Panc1 (cell line): ENCODE data around the gene MMS22L. TPM values are rescaled to one million over a fixed set of nuclear protein-coding genes. Genes with fewer than 3 reads are reported as not detected.
A peak's percentile ranks its signal among the peaks of the same experiment; 100 is the strongest.

Source experiments
- ATAC-seq: fragments of 200-7000 bp; cut with Tn5 transposase; 2 replicates; pipeline ENCODE4 v1.9.1; 2020; ENCODE audit warnings: mild to moderate bottlenecking, moderate library complexity
- Bru-seq: library from RNA; stranded (reverse); fragments of 400-500 nt; gene quantifications from one replicate; lab custom pipeline; 2021; lab: Mats Ljungman, UMichigan
- BruChase-seq, 2 experiments: library from RNA; stranded (reverse); fragments of 400-500 nt; gene quantifications; one replicate each; lab custom pipeline; 2021; lab: Mats Ljungman, UMichigan
- BruUV-seq: library from RNA; stranded (reverse); fragments of 400-500 nt; replicated peaks from 2 replicates; lab custom pipeline; 2021; lab: Mats Ljungman, UMichigan
- CTCF ChIA-PET: fragments of 300-600 bp; sonication (Branson Sonifier 250); formaldehyde crosslinking; loops from one replicate; lab custom pipeline; 2022; ENCODE audit warnings: antibody characterized with exemption; lab: Charles Lee
- POLR2A ChIA-PET: fragments of 300-600 bp; sonication (Branson Sonifier 250); formaldehyde crosslinking; loops from one replicate; lab custom pipeline; 2022; ENCODE audit warnings: antibody characterized with exemption; lab: Charles Lee
- DNase-seq: peaks from one replicate; pipeline ENCODE4 v3.0.0-alpha.2; 2010; ENCODE audit warnings: low read depth, low spot score
- H3K27ac ChIP-seq: 2 replicates; pipeline ENCODE4 v1.5.1; 2011; ENCODE audit warnings: mild to moderate bottlenecking, low read length, inconsistent platforms
- H3K27me3 ChIP-seq: fragments of 200-500 bp; sonication (Bioruptor generic); 2 replicates; pipeline ENCODE4 v1.6.0; 2014; ENCODE audit warnings: low read length, inconsistent platforms; ENCODE audit not compliant: control insufficient read depth, insufficient read depth
- H3K36me3 ChIP-seq: fragments of 200-500 bp; sonication (Bioruptor generic); 2 replicates; pipeline ENCODE4 v1.5.1; 2014; ENCODE audit warnings: inconsistent platforms, mild to moderate bottlenecking, low read length, moderate library complexity; ENCODE audit not compliant: control insufficient read depth, insufficient read depth
- H3K4me1 ChIP-seq: 2 replicates; pipeline ENCODE4 v1.5.1; 2011; ENCODE audit warnings: inconsistent platforms, mild to moderate bottlenecking, low read length, moderate library complexity; ENCODE audit not compliant: control insufficient read depth, insufficient read depth
- H3K4me3 ChIP-seq, 2 experiments: 2 replicates each; pipeline ENCODE4 v1.5.1; 2011 to 2012; ENCODE audit warnings: low read depth in 2 of 2, low read length in 2 of 2, mild to moderate bottlenecking in 2 of 2, inconsistent platforms in 1 of 2, moderate library complexity in 1 of 2
- H3K9me3 ChIP-seq: fragments of 200-500 bp; sonication (Bioruptor generic); 2 replicates; pipeline ENCODE4 v1.5.1; 2014; ENCODE audit warnings: low read depth, mild to moderate bottlenecking, inconsistent platforms, low read length, moderate library complexity; ENCODE audit not compliant: control insufficient read depth, insufficient read depth
- POLR2AphosphoS5 ChIP-seq: IDR thresholded peaks from 2 replicates; pipeline ENCODE4 v1.6.1; 2012; ENCODE audit warnings: mild to moderate bottlenecking, low read depth, low read length, moderate library complexity
- REST ChIP-seq, 2 experiments: IDR thresholded peaks; 2 replicates each; pipeline ENCODE4 v1.6.1; 2011 to 2012; ENCODE audit warnings: low read depth in 2 of 2, control low read depth in 1 of 2, low read length in 1 of 2, mild to moderate bottlenecking in 1 of 2, moderate library complexity in 1 of 2; ENCODE audit not compliant: insufficient read depth in 1 of 2
- SIN3A ChIP-seq: IDR thresholded peaks from 2 replicates; pipeline ENCODE4 v1.6.1; 2012; ENCODE audit warnings: low read depth, mild to moderate bottlenecking, low read length, moderate library complexity, borderline replicate concordance; ENCODE audit not compliant: insufficient read depth
- TCF7L2 ChIP-seq: IDR thresholded peaks from 2 replicates; pipeline ENCODE4 v1.6.1; 2011; ENCODE audit warnings: mild to moderate bottlenecking, low read depth, low read length, inconsistent platforms
- in situ Hi-C: cut with HindIII; loops from 2 replicates; pipeline ENCODE4 v1.10.0; 2016; ENCODE audit warnings: low sequenced_read_pairs, low pct_unique_long_range_greater_than_20kb
- intact Hi-C: fragments of 100-400 bp; cut with micrococcal nuclease; formaldehyde crosslinking; loops from one replicate; pipeline ENCODE4 v1.10.0; 2022; ENCODE audit not compliant: unreplicated experiment
- long read RNA-seq: library from polyadenylated mRNA; unstranded; transcript quantifications from one replicate; pipeline ENCODE4 v2.0.0, GENCODE V29; 2021; ENCODE audit not compliant: unreplicated experiment
- polyA plus RNA-seq: library from polyadenylated mRNA; unstranded; fragments of >200 nt; gene quantifications from one replicate; pipeline ENCODE4 v1.2.1, GENCODE V29; 2012; ENCODE audit warnings: missing spikeins; ENCODE audit not compliant: insufficient read length
- total RNA-seq: library from RNA; stranded (reverse); gene quantifications from one replicate; pipeline ENCODE4 v1.2.1, GENCODE V29; 2021; ENCODE audit not compliant: unreplicated experiment
- TF ChIP-seq, protein P1 (sequence below): fragments of 450-650 bp; IDR thresholded peaks from 2 replicates; pipeline ENCODE4 v1.5.1; 2017; ENCODE audit warnings: mild to moderate bottlenecking

The MMS22L gene, protein sequence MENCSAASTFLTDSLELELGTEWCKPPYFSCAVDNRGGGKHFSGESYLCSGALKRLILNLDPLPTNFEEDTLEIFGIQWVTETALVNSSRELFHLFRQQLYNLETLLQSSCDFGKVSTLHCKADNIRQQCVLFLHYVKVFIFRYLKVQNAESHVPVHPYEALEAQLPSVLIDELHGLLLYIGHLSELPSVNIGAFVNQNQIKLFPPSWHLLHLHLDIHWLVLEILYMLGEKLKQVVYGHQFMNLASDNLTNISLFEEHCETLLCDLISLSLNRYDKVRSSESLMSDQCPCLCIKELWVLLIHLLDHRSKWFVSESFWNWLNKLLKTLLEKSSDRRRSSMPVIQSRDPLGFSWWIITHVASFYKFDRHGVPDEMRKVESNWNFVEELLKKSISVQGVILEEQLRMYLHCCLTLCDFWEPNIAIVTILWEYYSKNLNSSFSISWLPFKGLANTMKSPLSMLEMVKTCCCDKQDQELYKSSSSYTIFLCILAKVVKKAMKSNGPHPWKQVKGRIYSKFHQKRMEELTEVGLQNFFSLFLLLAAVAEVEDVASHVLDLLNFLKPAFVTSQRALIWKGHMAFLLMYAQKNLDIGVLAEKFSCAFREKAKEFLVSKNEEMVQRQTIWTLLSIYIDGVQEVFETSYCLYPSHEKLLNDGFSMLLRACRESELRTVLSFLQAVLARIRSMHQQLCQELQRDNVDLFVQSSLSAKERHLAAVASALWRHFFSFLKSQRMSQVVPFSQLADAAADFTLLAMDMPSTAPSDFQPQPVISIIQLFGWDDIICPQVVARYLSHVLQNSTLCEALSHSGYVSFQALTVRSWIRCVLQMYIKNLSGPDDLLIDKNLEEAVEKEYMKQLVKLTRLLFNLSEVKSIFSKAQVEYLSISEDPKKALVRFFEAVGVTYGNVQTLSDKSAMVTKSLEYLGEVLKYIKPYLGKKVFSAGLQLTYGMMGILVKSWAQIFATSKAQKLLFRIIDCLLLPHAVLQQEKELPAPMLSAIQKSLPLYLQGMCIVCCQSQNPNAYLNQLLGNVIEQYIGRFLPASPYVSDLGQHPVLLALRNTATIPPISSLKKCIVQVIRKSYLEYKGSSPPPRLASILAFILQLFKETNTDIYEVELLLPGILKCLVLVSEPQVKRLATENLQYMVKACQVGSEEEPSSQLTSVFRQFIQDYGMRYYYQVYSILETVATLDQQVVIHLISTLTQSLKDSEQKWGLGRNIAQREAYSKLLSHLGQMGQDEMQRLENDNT
- total RNA-seq = 28.5 TPM
- polyA plus RNA-seq = 6.2 TPM
- percentile 79 among the genes with signal in this experiment for Bru-seq, nascent RNA
- percentile 77 among the genes with signal in this experiment for BruChase-seq, experiment 1, labeled RNA remaining after a 2-hour chase
- BruChase-seq, experiment 2, labeled RNA remaining after a 6-hour chase = percentile 77 among the genes with signal in this experiment
- long read RNA-seq, partial matches to known transcripts = 8 of 29 reads
- long read RNA-seq, other reads (novel, unspliced or antisense) = 21 of 29 reads

DNA sequence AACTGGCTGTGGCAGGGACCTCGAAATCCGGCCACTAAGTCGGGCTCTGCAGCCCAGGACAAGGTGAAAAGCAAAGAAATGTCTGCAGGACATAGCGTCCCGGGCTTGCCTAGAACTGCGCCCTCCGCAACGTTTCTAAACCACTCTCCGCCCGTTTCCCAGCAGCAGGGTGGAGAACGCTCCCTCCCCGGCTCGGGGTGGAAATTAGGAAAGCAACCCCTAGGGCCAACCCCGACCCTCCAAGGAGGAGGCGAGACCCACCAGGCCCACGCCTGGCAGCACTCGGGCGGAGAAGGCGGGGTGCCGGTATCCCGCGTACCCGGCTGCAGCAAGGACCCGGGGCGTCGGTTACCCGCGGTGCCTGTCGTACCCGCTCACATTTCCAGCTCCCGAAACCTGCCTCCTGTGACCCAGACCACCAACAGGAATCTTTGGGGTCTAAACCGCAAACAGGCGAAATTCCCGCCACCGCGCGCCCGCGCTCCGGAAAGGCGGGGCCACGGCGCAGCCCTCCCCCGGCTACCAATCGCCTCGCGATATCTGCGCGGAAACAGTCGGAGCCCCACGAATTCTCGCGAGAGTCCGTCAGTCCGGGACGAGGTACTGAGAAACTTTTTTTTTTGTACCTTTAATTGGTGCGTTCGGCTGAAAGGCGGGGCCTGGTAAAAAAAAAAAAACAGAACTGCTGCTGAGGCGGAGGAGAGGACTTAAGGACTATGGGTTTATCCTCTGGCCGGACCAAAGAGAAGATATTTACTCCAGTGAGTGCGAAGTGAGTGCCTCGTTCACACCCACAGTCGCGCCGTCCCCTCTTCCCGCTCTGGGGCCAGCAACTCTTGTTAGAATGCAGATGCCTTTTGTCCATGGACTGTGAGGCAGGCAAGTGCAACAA, at the start of gene MMS22L:
TSS of gene MMS22L (minus strand) at position 491 of the 892 bp plus-strand sequence. CDS start 739 bp downstream, outside the sequence.
- Histone ChIP-seq H3K4me3 (peak within 1 kb of the TSS; percentile 90 to 94), H3K36me3 (peaks cover 12% of the 10 kb centered on the region), H3K4me1 (peaks cover 10% of the 10 kb centered on the region; the same call in 1 of the 2 replicates), H3K27me3 (no peaks in the 10 kb centered on the region), H3K27ac (peak within 1 kb of the TSS; percentile 89), H3K9me3 (no peaks in the 10 kb centered on the region)
- no TSS peak for BruUV-seq
- intact Hi-C loops = no loop called here
- ATAC-seq (peak; percentile 99), DNase-seq (peak; percentile 77)
- ChIA-PET POLR2A (interaction anchor here (0.7 kb wide), 1 partner anchor 28 kb away, joined by 4 read pairs; no protein-coding TSS in a partner anchor), CTCF (interaction anchor here (0.7 kb wide), 1 partner anchor 68 kb away, joined by 6 read pairs; no protein-coding TSS in a partner anchor)
- in situ Hi-C loops = no loop called here
- TF ChIP-seq, protein P1, sequence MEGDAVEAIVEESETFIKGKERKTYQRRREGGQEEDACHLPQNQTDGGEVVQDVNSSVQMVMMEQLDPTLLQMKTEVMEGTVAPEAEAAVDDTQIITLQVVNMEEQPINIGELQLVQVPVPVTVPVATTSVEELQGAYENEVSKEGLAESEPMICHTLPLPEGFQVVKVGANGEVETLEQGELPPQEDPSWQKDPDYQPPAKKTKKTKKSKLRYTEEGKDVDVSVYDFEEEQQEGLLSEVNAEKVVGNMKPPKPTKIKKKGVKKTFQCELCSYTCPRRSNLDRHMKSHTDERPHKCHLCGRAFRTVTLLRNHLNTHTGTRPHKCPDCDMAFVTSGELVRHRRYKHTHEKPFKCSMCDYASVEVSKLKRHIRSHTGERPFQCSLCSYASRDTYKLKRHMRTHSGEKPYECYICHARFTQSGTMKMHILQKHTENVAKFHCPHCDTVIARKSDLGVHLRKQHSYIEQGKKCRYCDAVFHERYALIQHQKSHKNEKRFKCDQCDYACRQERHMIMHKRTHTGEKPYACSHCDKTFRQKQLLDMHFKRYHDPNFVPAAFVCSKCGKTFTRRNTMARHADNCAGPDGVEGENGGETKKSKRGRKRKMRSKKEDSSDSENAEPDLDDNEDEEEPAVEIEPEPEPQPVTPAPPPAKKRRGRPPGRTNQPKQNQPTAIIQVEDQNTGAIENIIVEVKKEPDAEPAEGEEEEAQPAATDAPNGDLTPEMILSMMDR = no peak
- TF ChIP-seq POLR2AphosphoS5 (peak; percentile 36; the same call in 1 of the 2 replicates), TCF7L2 (no peak), SIN3A (peak; percentile 59; the same call in 1 of the 2 replicates)

DNA sequence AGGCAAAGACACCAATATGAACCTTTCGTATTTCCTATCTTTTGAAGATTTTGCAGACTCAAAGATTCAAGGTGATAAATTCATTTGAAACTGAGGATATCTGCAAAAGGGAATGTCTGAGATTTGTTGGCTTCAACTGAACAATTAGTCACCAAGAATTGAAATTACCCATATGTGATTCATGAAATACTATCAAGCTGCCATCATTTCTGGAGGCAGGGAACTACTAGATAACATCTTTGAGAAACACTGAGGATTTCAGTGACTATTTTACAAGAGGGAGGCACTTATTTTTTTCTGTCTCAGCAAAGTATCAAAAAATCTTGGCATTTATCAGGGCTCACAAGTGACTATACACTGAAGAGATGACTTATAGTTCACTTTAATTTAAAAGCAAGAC, 39.8 kb upstream of the MMS22L start:
- Histone ChIP-seq H3K27ac (no peak overlapping the region), H3K27me3 (no peaks in the 10 kb centered on the region), H3K4me1 (no peaks in the 10 kb centered on the region), H3K4me3 (no peak overlapping the region), H3K36me3 (no peaks in the 10 kb centered on the region), H3K9me3 (no peaks in the 10 kb centered on the region)
- no peak for DNase-seq
- ChIA-PET CTCF (no interaction called here), POLR2A (no interaction called here)
- ATAC-seq = no peak
- in situ Hi-C loops (no loop called here), intact Hi-C loops (no loop called here)
- TF ChIP-seq, protein P1 = no peak
- TF ChIP-seq TCF7L2 = no peak
- TF ChIP-seq POLR2AphosphoS5 = no peak
- TF ChIP-seq SIN3A = no peak
- no peak for TF ChIP-seq REST (IDR thresholded peaks at IDR 0.05; ENCODE audit: insufficient read depth in 1 of 2, low read depth in 2 of 2, low read length in 1 of 2)
- BruUV-seq = no TSS peak
